ENCODE results near the gene PHC2.

The PHC2 gene

GRCh38 chr1:33394770-33395169 is 36.1 kb downstream of the PHC2 start:
- Histone ChIP-seq H3K36me3 (ENCODE audit: control insufficient read depth in 1 of 2, insufficient read depth in 2 of 2, low read length in 2 of 2) (no peaks in the 10 kb centered on the region), H3K4me3 (ENCODE audit: low read depth in 1 of 2, low read length in 2 of 2) (no peak overlapping the region), H3K27me3 (ENCODE audit: low read depth, low read length) (no peaks in the 10 kb centered on the region), H3K4me1 (ENCODE audit: control insufficient read depth in 1 of 2, insufficient read depth in 2 of 2, low read length in 2 of 2) (peaks cover 0 to 30% of the 10 kb centered on the region in 2 donors), H3K9me3 (ENCODE audit: control insufficient read depth in 1 of 2, low read length in 2 of 2) (no peaks in the 10 kb centered on the region), H3K27ac (ENCODE audit: low read length) (no peak overlapping the region)

DNA sequence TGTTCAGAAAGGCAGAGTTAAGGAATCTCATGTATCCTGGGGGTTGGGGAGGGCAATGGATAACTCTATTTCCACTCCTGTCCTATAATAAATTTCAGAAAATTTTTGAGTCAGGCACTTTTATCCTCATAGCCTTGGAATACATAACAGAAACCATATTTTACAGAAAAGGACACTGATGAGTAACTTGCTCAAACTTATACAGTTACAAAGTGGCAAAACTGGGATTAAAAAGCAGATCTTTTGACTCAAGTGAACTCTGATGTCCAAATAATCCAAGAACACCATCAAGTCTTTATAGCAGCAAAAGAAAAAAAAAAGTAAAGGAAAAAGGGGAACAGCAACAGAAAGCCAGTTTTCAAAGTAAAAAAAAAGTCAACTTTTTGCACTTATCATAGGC is 36.9 kb downstream of the PHC2 start:
- Histone ChIP-seq H3K4me3 (ENCODE audit: low read depth in 1 of 2, low read length in 2 of 2) (no peak overlapping the region), H3K27ac (ENCODE audit: low read length) (no peak overlapping the region)

DNA sequence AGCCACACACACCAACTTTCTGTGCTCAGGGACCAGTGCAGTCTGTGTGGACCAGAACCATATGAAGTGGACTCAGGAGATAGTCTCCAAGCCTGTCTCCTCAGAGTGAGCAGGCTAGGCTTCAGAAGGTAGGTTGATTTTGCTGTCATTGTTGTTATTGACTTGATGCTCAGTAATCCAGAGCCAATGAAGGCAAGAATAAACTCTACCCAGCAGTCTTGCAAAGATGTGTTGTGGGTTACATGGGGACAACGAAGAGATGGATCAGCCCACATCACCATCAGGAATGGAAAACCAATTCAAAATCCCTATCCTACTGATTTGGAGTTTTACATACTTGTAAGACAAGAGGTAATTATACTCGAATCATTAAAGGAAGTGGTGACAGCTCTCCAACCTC is 37.4 kb downstream of the PHC2 start:
- no peak overlapping the region for H3K27ac ChIP-seq (ENCODE audit: low read length)
- no peaks in the 10 kb centered on the region for H3K36me3 ChIP-seq (ENCODE audit: control insufficient read depth in 1 of 2, insufficient read depth in 2 of 2, low read length in 2 of 2)
- H3K27me3 ChIP-seq (ENCODE audit: low read depth, low read length): no peaks in the 10 kb centered on the region
- no peaks in the 10 kb centered on the region for H3K9me3 ChIP-seq (ENCODE audit: control insufficient read depth in 1 of 2, low read length in 2 of 2)
- H3K4me1 ChIP-seq (ENCODE audit: control insufficient read depth in 1 of 2, insufficient read depth in 2 of 2, low read length in 2 of 2): peaks cover 7 to 31% of the 10 kb centered on the region in 2 donors
- no peak overlapping the region for H3K4me3 ChIP-seq (ENCODE audit: low read depth in 1 of 2, low read length in 2 of 2)

More for the DNA sequence above, 36.9 kb downstream of the PHC2 start:
- H3K27me3 ChIP-seq (ENCODE audit: low read depth, low read length): no peaks in the 10 kb centered on the region
- no peaks in the 10 kb centered on the region for H3K36me3 ChIP-seq (ENCODE audit: control insufficient read depth in 1 of 2, insufficient read depth in 2 of 2, low read length in 2 of 2)
- peaks cover 7 to 31% of the 10 kb centered on the region in 2 donors for H3K4me1 ChIP-seq (ENCODE audit: control insufficient read depth in 1 of 2, insufficient read depth in 2 of 2, low read length in 2 of 2)
- H3K9me3 ChIP-seq (ENCODE audit: control insufficient read depth in 1 of 2, low read length in 2 of 2): no peaks in the 10 kb centered on the region

DNA sequence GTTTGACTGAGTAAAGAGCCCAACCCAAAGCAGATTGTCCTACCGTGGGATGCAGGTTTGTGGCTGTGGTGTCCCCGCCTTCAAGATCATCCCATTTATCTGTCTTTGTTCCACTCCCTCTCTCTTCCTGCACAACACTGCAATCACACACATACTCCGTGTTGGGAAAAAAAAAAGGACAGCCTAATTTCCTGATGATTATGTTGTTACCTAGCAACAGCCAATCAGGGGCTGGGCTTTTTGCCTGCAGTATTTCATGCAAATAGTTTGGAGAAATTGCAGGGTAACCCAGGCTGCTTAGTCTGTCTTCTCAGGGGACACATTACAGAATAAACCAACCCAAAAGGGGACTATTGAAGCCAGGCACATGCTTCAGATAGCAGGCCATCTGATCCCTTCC is 38.3 kb downstream of the PHC2 start:
- Histone ChIP-seq H3K36me3 (ENCODE audit: control insufficient read depth in 1 of 2, insufficient read depth in 2 of 2, low read length in 2 of 2) (no peaks in the 10 kb centered on the region), H3K27me3 (ENCODE audit: low read depth, low read length) (no peaks in the 10 kb centered on the region), H3K9me3 (ENCODE audit: control insufficient read depth in 1 of 2, low read length in 2 of 2) (no peaks in the 10 kb centered on the region), H3K27ac (ENCODE audit: low read length) (no peak overlapping the region), H3K4me3 (ENCODE audit: low read depth in 1 of 2, low read length in 2 of 2) (no peak overlapping the region), H3K4me1 (ENCODE audit: control insufficient read depth in 1 of 2, insufficient read depth in 2 of 2, low read length in 2 of 2) (peaks cover 8 to 31% of the 10 kb centered on the region in 2 donors)

DNA sequence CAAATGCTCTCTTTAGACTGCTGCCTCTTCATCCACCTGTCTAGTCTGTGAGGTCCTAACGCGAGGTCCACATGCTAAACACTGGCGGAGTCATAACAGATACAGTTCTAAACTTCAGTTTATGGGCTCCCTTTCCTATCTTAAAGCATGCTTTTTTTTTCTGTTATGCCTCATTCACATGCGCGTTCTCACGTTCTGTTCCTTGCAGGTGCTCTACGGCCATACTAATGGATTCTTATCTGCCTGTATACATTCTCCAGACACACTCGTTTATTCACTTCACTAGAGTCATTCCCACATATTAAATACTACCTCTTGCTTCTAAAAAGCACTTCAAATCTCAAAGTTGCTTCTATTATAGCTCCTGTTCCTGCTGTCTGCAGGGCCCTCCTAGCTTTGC is 38.7 kb downstream of the PHC2 start:
- Histone ChIP-seq H3K4me3 (ENCODE audit: low read depth in 1 of 2, low read length in 2 of 2) (no peak overlapping the region), H3K36me3 (ENCODE audit: control insufficient read depth in 1 of 2, insufficient read depth in 2 of 2, low read length in 2 of 2) (no peaks in the 10 kb centered on the region), H3K4me1 (ENCODE audit: control insufficient read depth in 1 of 2, insufficient read depth in 2 of 2, low read length in 2 of 2) (peaks cover 12 to 31% of the 10 kb centered on the region in 2 donors), H3K9me3 (ENCODE audit: control insufficient read depth in 1 of 2, low read length in 2 of 2) (no peaks in the 10 kb centered on the region), H3K27me3 (ENCODE audit: low read depth, low read length) (no peaks in the 10 kb centered on the region), H3K27ac (ENCODE audit: low read length) (no peak overlapping the region)

GRCh38 chr1:33391343-33392078 is 39.4 kb downstream of the PHC2 start:
- Histone ChIP-seq H3K4me3 (ENCODE audit: low read depth in 1 of 2, low read length in 2 of 2) (no peak overlapping the region), H3K4me1 (ENCODE audit: control insufficient read depth in 1 of 2, insufficient read depth in 2 of 2, low read length in 2 of 2) (peaks cover 12 to 31% of the 10 kb centered on the region in 2 donors), H3K27ac (ENCODE audit: low read length) (no peak overlapping the region), H3K36me3 (ENCODE audit: control insufficient read depth in 1 of 2, insufficient read depth in 2 of 2, low read length in 2 of 2) (no peaks in the 10 kb centered on the region), H3K27me3 (ENCODE audit: low read depth, low read length) (no peaks in the 10 kb centered on the region), H3K9me3 (ENCODE audit: control insufficient read depth in 1 of 2, low read length in 2 of 2) (no peaks in the 10 kb centered on the region)

DNA sequence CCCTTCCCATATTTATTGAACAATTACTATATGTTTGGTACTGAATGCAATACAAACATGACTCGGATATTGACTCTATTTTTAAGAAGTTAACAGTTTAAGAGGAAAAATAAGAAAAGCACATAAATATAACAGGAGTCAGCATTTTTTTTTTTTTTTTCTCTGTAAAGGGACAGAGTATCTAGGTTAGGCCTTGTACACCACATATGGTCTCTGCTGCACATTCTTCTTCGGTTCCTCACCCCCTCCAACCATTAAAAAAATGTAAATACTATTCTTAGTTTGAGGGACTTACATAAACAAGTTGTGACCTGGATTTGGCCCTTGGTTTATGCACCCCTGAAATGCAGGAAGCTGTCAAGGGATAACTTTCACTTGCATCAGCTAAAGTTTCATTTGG is 40.4 kb downstream of the PHC2 start:
- Histone ChIP-seq H3K27ac (ENCODE audit: low read length) (no peak overlapping the region), H3K9me3 (ENCODE audit: control insufficient read depth in 1 of 2, low read length in 2 of 2) (no peaks in the 10 kb centered on the region), H3K4me3 (ENCODE audit: low read depth in 1 of 2, low read length in 2 of 2) (no peak overlapping the region), H3K27me3 (ENCODE audit: low read depth, low read length) (no peaks in the 10 kb centered on the region), H3K36me3 (ENCODE audit: control insufficient read depth in 1 of 2, insufficient read depth in 2 of 2, low read length in 2 of 2) (no peaks in the 10 kb centered on the region), H3K4me1 (ENCODE audit: control insufficient read depth in 1 of 2, insufficient read depth in 2 of 2, low read length in 2 of 2) (peaks cover 12 to 31% of the 10 kb centered on the region in 2 donors)

- H3K4me1 ChIP-seq (ENCODE audit: control insufficient read depth in 1 of 2, insufficient read depth in 2 of 2, low read length in 2 of 2): peaks cover 12 to 33% of the 10 kb centered on the region in 2 donors
- H3K27ac ChIP-seq (ENCODE audit: low read length): peak overlapping the region; percentile 52
- H3K4me3 ChIP-seq (ENCODE audit: low read depth in 1 of 2, low read length in 2 of 2): no peak overlapping the region
- H3K27me3 ChIP-seq (ENCODE audit: low read depth, low read length): no peaks in the 10 kb centered on the region
- H3K36me3 ChIP-seq (ENCODE audit: control insufficient read depth in 1 of 2, insufficient read depth in 2 of 2, low read length in 2 of 2): no peaks in the 10 kb centered on the region
- H3K9me3 ChIP-seq (ENCODE audit: control insufficient read depth in 1 of 2, low read length in 2 of 2): no peaks in the 10 kb centered on the region
Measured at GRCh38 chr1:33388805-33389771, 41.8 kb downstream of the PHC2 start.

DNA sequence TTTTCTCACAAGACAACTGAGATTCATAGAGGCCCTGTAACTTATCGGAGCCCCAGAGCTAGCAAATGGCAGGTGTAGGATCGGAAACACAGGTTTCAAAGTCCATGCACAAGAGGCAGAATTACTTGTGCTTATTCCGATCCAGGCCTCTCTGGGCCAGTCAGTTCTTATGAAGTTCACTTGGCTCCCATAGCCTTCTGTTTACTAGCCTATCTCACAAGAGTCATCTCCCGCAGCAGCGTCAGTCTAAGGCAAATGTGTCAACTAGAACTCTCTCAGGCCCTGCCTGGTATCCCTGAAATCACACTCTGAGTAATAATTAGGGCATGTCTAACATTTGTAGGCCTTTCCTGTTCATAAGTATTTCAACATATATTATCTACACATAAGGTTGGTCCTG is 43.3 kb downstream of the PHC2 start:
- Histone ChIP-seq H3K36me3 (ENCODE audit: control insufficient read depth in 1 of 2, insufficient read depth in 2 of 2, low read length in 2 of 2) (peaks cover 0 to 2% of the 10 kb centered on the region in 2 donors), H3K27ac (ENCODE audit: low read length) (no peak overlapping the region)

GRCh38 chr1:33385251-33385650 is 45.6 kb downstream of the PHC2 start:
- Histone ChIP-seq H3K4me1 (ENCODE audit: control insufficient read depth in 1 of 2, insufficient read depth in 2 of 2, low read length in 2 of 2) (peaks cover 12 to 18% of the 10 kb centered on the region in 2 donors), H3K27me3 (ENCODE audit: low read depth, low read length) (no peaks in the 10 kb centered on the region), H3K36me3 (ENCODE audit: control insufficient read depth in 1 of 2, insufficient read depth in 2 of 2, low read length in 2 of 2) (peaks cover 0 to 4% of the 10 kb centered on the region in 2 donors), H3K9me3 (ENCODE audit: control insufficient read depth in 1 of 2, low read length in 2 of 2) (no peaks in the 10 kb centered on the region), H3K4me3 (ENCODE audit: low read depth in 1 of 2, low read length in 2 of 2) (no peak overlapping the region), H3K27ac (ENCODE audit: low read length) (no peak overlapping the region)

More for the DNA sequence above, 43.3 kb downstream of the PHC2 start:
- Histone ChIP-seq H3K4me1 (ENCODE audit: control insufficient read depth in 1 of 2, insufficient read depth in 2 of 2, low read length in 2 of 2) (peaks cover 12 to 34% of the 10 kb centered on the region in 2 donors), H3K27me3 (ENCODE audit: low read depth, low read length) (no peaks in the 10 kb centered on the region), H3K9me3 (ENCODE audit: control insufficient read depth in 1 of 2, low read length in 2 of 2) (no peaks in the 10 kb centered on the region), H3K4me3 (ENCODE audit: low read depth in 1 of 2, low read length in 2 of 2) (no peak overlapping the region)

- H3K36me3 ChIP-seq (ENCODE audit: control insufficient read depth in 1 of 2, insufficient read depth in 2 of 2, low read length in 2 of 2): peaks cover 0 to 4% of the 10 kb centered on the region in 2 donors
- peaks cover 7 to 8% of the 10 kb centered on the region in 2 donors for H3K4me1 ChIP-seq (ENCODE audit: control insufficient read depth in 1 of 2, insufficient read depth in 2 of 2, low read length in 2 of 2)
- H3K27me3 ChIP-seq (ENCODE audit: low read depth, low read length): no peaks in the 10 kb centered on the region
- no peaks in the 10 kb centered on the region for H3K9me3 ChIP-seq (ENCODE audit: control insufficient read depth in 1 of 2, low read length in 2 of 2)
- H3K4me3 ChIP-seq (ENCODE audit: low read depth in 1 of 2, low read length in 2 of 2): no peak overlapping the region
- H3K27ac ChIP-seq (ENCODE audit: low read length): no peak overlapping the region
Measured at GRCh38 chr1:33384040-33384812, 46.7 kb downstream of the PHC2 start.
